Adipocyte (in vitro differentiated cells): ENCODE data around the gene ENDOD1.

Experiments
- DNase-seq: peaks from one replicate; pipeline ENCODE4 v3.0.0-alpha.2; 2015; ENCODE audit warnings: low read depth
- H3K27me3 ChIP-seq: replicated peaks from 2 replicates; pipeline ENCODE4 v1.7.0; 2013; ENCODE audit warnings: mild to moderate bottlenecking, low read length, moderate library complexity; ENCODE audit not compliant: control insufficient read depth, insufficient read depth
- H3K36me3 ChIP-seq: 2 replicates; pipeline ENCODE4 v1.7.0; 2013; ENCODE audit warnings: low read length, mild to moderate bottlenecking, moderate library complexity; ENCODE audit not compliant: control insufficient read depth, insufficient read depth, severe bottlenecking
- H3K4me1 ChIP-seq: 2 replicates; pipeline ENCODE4 v1.7.0; 2013; ENCODE audit warnings: mild to moderate bottlenecking, low read length, moderate library complexity; ENCODE audit not compliant: control insufficient read depth, insufficient read depth
- H3K4me3 ChIP-seq: 2 replicates; pipeline ENCODE4 v1.7.0; 2013; ENCODE audit warnings: mild to moderate bottlenecking, low read length, moderate library complexity
- H3K9ac ChIP-seq: 2 replicates; pipeline ENCODE4 v1.7.0; 2013; ENCODE audit warnings: mild to moderate bottlenecking, low read length, moderate library complexity
- H3K9me3 ChIP-seq: 2 replicates; pipeline ENCODE4 v1.7.0; 2013; ENCODE audit warnings: mild to moderate bottlenecking, low read length, moderate library complexity; ENCODE audit not compliant: control insufficient read depth

The ENDOD1 gene

DNA sequence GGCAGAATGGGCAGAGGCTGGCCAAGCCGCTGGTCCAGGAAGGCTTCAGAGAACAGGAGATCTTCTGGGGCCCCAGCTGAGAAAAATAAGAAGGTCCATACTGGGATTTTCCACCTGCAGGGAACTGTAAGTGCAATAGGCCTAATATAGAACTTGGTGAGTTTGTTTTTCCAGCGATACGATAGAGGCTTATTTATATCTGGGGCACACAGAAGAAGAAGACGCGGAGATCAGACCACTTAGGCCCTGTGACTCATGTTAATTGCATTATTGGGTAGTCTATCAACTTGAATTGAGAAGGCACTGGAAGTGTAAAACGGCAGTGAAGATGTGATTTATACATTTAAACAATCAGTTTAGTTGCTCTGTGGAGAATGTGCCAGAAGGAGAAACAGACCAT lies 30.6 kb upstream of the ENDOD1 start:
- no peaks in the 10 kb centered on the region for H3K4me1 ChIP-seq
- no peaks in the 10 kb centered on the region for H3K36me3 ChIP-seq
- DNase-seq, result no peak
- H3K4me3 ChIP-seq, result no peak overlapping the region
- H3K9ac ChIP-seq, result no peak overlapping the region
- peaks cover 16% of the 10 kb centered on the region for H3K27me3 ChIP-seq
- H3K9me3 ChIP-seq, result no peaks in the 10 kb centered on the region

DNA sequence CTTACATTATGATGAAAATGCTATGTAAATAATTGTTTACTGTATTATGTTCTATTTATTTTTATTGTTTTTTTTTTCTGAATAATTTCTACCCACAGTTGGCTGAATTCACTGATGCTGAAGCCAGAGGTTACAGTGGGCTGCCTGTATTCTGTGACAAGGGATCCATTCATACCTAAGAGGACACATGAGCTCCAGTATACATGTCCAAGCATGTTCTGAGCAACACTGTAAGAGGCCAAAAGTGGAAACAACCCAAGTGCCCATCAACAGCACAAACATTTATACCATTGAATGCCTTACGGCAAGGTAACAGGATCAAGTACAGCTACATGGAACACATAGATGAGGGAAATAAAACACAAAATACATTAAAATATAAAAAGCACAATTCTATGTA lies 24.3 kb upstream of the ENDOD1 start:
- Histone ChIP-seq H3K4me3 (no peak overlapping the region), H3K27me3 (no peaks in the 10 kb centered on the region), H3K4me1 (peaks cover 17% of the 10 kb centered on the region), H3K9me3 (no peaks in the 10 kb centered on the region), H3K36me3 (no peaks in the 10 kb centered on the region), H3K9ac (no peak overlapping the region)
- DNase-seq, result no peak

DNA sequence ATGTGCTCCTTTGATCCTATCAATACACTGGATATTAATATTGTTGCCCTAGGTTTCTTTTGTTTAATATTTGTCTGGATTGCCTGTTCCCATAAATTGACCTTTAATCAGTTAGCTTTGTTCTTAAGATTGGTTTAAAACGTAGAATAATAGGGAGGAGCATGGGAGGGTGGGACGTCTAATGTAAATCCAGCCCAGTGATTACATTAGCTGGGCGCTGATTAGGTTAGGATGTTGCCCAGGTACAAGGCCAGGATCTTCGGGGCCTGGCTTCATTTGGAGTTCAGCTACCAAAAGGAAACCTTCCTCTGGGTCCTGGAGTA lies 23.0 kb upstream of the ENDOD1 start, which contains the start of gene SRSF8:
TSS of gene SRSF8 (plus strand) at position 204 of the 323 bp plus-strand sequence. CDS start 308 bp downstream, outside the sequence.
- peak within 1 kb of the TSS; percentile 99 for H3K9ac ChIP-seq
- no peaks in the 10 kb centered on the region for H3K27me3 ChIP-seq
- peaks cover 17% of the 10 kb centered on the region for H3K4me1 ChIP-seq
- H3K4me3 ChIP-seq, result peak within 1 kb of the TSS; percentile 100
- H3K36me3 ChIP-seq, result no peaks in the 10 kb centered on the region
- DNase-seq, result no peak
- no peaks in the 10 kb centered on the region for H3K9me3 ChIP-seq

DNA sequence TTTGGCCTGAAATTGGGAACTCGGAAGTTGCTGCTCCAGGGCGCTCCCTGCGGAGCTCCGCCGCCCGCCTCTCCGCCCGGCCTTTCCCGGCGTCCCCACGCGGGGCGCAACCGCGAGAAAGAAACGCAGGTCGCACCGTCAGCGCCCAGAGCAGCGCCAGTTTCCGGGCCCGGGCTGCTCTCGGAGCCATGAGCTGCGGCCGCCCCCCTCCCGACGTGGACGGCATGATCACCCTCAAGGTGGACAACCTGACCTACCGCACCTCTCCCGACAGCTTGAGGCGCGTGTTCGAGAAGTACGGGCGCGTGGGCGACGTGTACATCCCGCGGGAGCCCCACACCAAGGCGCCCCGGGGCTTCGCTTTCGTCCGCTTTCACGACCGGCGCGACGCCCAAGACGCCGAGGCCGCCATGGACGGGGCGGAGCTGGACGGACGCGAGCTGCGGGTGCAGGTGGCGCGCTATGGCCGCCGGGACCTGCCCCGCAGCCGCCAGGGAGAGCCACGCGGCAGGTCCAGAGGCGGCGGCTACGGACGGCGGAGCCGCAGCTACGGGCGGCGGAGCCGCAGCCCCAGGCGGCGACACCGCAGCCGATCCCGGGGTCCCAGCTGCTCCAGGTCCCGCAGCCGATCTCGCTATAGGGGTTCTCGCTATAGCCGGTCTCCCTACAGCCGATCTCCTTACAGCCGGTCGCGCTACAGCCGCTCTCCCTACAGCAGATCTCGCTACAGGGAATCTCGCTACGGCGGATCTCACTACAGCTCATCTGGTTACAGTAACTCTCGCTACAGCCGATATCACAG lies 22.4 kb upstream of the ENDOD1 start:
- no peaks in the 10 kb centered on the region for H3K27me3 ChIP-seq
- H3K9me3 ChIP-seq, result no peaks in the 10 kb centered on the region
- H3K4me3 ChIP-seq, result peak overlapping the region; percentile 100
- H3K4me1 ChIP-seq, result peaks cover 17% of the 10 kb centered on the region
- peak overlapping the region; percentile 99 for H3K9ac ChIP-seq
- peak; percentile 94 for DNase-seq
- H3K36me3 ChIP-seq, result no peaks in the 10 kb centered on the region

DNA sequence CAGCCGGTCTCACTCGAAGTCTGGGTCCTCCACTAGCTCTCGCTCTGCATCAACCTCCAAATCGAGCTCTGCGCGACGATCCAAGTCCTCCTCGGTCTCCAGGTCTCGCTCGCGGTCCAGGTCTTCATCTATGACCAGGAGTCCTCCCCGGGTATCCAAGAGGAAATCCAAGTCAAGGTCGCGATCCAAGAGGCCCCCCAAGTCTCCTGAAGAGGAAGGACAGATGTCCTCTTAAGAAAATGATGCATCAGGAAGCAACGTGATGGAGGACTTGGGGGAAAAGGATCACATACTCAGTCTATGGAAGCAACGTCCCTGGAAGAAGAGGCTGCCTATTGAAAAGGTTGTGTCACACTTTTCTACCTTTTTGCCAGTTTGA lies 21.8 kb upstream of the ENDOD1 start:
- H3K9me3 ChIP-seq, result no peaks in the 10 kb centered on the region
- H3K36me3 ChIP-seq, result no peaks in the 10 kb centered on the region
- no peak for DNase-seq
- peaks cover 17% of the 10 kb centered on the region for H3K4me1 ChIP-seq
- no peaks in the 10 kb centered on the region for H3K27me3 ChIP-seq
- H3K4me3 ChIP-seq, result peak overlapping the region; percentile 100
- peak overlapping the region; percentile 99 for H3K9ac ChIP-seq

DNA sequence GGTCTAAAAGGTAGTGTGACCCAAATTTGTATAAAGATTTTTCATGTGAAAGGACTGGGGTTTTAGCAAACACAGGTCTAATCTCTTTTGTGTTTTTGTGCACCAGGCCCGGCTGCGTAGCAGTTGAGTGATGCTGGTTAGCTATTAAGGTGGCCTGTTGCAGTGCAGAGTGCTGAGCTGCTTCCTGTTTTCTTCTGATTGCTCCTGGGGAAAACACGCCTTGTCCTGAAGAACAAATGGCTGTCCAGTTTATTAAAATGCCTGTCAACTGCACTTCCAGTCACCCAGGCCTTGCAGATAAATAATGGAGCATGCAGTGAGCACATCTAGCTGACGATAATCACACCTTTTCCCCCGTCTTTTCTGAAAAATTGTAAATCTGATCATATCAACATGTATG lies 21.1 kb upstream of the ENDOD1 start:
- Histone ChIP-seq H3K36me3 (no peaks in the 10 kb centered on the region), H3K9ac (peak overlapping the region; percentile 99), H3K4me3 (peak overlapping the region; percentile 100), H3K27me3 (no peaks in the 10 kb centered on the region), H3K4me1 (peaks cover 17% of the 10 kb centered on the region), H3K9me3 (no peaks in the 10 kb centered on the region)
- DNase-seq, result peak; percentile 95

DNA sequence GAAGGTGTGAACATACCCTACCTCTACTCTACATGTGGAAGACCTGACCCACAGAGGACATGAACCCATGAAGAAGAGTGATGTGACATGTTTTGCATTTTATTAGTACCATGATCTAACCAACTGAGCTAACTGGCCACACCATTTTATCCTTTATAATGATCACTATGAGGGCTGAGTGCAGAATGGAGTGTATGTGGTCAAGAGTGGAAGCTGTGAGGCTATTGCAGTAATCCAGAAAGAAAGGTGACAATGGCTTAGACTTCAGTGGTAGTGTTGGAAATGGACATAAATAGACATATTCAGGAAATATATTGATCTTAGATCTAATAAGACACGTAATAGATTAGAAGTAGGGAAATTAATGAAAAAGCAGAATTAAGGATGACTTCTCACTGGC lies 19.2 kb upstream of the ENDOD1 start:
- Histone ChIP-seq H3K36me3 (no peaks in the 10 kb centered on the region), H3K4me1 (peaks cover 30% of the 10 kb centered on the region), H3K27me3 (no peaks in the 10 kb centered on the region), H3K9ac (no peak overlapping the region), H3K9me3 (no peaks in the 10 kb centered on the region), H3K4me3 (no peak overlapping the region)
- DNase-seq, result no peak

DNA sequence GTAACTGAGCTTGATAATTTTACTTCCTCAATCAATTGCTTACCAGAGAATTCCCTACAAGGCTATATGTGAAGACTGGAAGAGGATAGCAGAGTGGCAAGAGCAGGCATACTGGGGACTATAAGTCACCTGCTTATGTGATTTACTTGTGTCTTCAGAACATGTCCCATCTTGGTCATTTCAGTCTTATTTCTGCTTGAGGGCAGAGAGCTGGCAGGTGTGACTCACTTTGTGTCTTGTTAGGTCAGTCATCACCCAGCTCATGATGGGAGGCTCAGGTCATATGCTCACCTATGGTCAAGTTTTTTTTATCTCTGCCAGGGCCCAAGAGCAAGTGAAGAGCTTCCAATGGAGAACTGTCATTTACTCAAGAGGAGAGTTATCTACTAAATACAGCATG lies 16.7 kb upstream of the ENDOD1 start:
- H3K36me3 ChIP-seq, result no peaks in the 10 kb centered on the region
- peaks cover 42% of the 10 kb centered on the region for H3K4me1 ChIP-seq
- H3K27me3 ChIP-seq, result no peaks in the 10 kb centered on the region
- H3K9ac ChIP-seq, result no peak overlapping the region
- no peak overlapping the region for H3K4me3 ChIP-seq
- DNase-seq, result no peak
- H3K9me3 ChIP-seq, result no peaks in the 10 kb centered on the region

DNA sequence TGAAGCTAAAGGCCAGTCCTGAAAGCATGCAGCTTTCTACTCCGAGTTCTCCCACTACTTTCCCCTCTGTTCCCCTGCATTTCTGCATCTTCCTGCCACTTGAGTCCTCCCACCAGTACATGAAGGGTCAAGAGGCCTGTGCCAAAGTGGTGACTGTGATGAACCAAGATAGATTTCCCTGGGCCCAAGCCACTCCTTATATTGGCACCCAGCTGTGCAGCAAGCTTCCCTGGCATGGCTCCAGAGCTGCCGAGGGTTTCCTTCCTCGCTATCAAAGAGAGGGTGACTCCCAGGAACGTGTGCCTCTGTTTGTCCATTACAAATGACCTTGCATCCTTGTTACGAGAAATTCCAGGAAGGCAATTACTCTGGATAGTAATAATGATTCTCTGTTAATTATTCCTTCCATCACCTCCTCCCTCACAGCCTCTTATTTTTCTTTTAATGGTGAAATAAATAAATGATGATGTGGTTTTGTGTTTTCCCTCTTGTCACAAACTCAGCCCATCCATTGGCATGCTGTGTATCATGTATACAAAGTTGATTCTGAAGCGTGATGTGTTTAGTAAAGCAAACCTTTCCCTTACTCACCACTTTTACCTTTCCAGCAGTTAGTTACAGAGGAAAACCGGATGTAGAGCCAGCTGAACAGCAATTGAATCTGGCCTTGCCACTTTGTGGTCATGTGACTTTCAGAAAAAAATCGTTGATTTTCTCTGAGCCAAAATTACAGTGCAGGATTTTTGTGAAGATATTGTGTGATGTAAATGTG lies 14.7 kb upstream of the ENDOD1 start:
- Histone ChIP-seq H3K4me3 (no peak overlapping the region), H3K36me3 (no peaks in the 10 kb centered on the region), H3K9ac (no peak overlapping the region), H3K9me3 (no peaks in the 10 kb centered on the region), H3K4me1 (peaks cover 39% of the 10 kb centered on the region), H3K27me3 (no peaks in the 10 kb centered on the region)
- DNase-seq, result no peak

DNA sequence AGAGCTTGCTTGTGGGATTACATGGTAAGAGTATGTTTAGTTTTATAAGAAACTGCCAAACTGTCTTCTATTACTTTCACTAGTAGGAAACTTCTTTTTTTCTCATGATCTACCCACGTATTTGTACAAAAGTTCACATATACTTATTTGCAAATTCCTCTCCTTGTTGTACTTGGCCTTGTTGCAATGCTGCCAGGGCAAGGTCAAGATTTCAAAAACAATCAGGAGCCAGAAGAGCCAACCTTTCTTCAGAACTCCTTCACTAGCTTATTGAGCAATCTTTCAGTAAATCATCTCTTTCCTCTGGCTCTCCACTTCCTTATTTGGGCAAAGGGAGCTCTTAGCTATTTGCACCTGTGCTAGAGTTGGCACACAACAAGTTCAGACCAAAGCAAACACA lies 13.2 kb upstream of the ENDOD1 start:
- Histone ChIP-seq H3K27me3 (no peaks in the 10 kb centered on the region), H3K4me1 (peaks cover 38% of the 10 kb centered on the region), H3K36me3 (no peaks in the 10 kb centered on the region), H3K9ac (peak overlapping the region; percentile 50), H3K4me3 (peak overlapping the region; percentile 9), H3K9me3 (no peaks in the 10 kb centered on the region)
- DNase-seq, result peak; percentile 94

DNA sequence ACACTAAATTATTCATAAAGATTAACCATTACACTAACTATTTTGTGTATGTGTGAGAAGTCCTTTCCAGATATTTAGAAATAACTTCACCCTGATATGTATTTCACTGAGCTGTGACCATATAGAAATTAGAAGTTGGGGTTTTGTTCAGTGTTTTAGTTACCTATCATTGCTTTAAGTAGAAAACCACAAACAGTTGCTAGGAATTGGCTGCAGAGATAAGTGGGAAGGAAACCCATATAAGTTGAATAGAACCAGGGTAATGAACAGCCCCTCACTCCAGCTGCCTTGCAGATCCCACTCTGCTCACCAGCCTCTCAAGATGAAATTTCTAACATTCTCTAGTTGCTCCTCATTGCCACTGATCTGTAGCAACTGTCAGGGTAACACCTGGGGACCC lies 12.7 kb upstream of the ENDOD1 start:
- no peaks in the 10 kb centered on the region for H3K9me3 ChIP-seq
- DNase-seq, result no peak
- H3K36me3 ChIP-seq, result no peaks in the 10 kb centered on the region
- H3K4me1 ChIP-seq, result peaks cover 38% of the 10 kb centered on the region
- H3K27me3 ChIP-seq, result no peaks in the 10 kb centered on the region
- no peak overlapping the region for H3K4me3 ChIP-seq
- H3K9ac ChIP-seq, result no peak overlapping the region
